CD1c-positive myeloid dendritic cell (primary cell): ENCODE results near the gene CEMIP.

Source experiments
- DNase-seq: peaks from one replicate; pipeline ENCODE4 v3.0.0-alpha.2; 2016; ENCODE audit errors: extremely low spot score

CEMIP gene

DNA sequence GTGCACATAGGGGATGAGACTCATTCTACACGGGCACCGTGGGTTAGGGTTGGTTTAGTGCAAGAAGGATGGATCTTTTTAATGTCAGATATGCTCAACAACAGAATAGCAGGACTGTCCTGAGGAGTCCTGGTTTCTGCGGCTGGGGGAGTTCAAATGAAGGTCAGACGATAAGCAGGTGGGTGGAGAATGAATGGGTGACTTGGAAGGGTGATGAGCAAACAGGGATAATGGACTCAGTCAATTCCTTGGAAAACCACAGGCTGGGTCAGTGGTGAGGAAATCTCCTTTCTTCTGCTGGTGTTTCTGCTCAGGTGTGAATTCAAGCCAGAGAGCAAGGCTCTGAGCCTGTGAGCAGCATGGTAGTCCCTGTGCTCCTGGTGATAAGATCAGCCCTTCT is 150.5 kb downstream of the CEMIP start:
- no peak for DNase-seq

DNA sequence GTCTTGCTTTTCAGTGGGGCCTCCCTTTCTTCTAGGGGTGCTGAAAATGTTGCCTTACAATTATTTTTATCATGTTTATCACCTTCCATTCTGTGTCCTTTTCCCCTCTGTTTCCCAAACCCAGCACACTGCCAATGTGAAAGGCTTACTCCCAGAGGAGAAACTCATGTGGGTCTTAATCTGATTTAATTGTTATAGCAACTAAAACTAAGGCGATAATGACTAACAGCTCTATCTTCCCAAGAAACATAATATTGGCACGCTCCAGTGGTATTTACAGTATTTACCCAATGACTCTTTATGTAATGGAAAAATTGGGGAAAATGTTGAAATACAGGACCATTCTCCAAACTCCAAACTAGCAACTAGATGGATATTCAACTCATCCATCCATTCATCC is 152.0 kb downstream of the CEMIP start:
- no peak for DNase-seq

DNA sequence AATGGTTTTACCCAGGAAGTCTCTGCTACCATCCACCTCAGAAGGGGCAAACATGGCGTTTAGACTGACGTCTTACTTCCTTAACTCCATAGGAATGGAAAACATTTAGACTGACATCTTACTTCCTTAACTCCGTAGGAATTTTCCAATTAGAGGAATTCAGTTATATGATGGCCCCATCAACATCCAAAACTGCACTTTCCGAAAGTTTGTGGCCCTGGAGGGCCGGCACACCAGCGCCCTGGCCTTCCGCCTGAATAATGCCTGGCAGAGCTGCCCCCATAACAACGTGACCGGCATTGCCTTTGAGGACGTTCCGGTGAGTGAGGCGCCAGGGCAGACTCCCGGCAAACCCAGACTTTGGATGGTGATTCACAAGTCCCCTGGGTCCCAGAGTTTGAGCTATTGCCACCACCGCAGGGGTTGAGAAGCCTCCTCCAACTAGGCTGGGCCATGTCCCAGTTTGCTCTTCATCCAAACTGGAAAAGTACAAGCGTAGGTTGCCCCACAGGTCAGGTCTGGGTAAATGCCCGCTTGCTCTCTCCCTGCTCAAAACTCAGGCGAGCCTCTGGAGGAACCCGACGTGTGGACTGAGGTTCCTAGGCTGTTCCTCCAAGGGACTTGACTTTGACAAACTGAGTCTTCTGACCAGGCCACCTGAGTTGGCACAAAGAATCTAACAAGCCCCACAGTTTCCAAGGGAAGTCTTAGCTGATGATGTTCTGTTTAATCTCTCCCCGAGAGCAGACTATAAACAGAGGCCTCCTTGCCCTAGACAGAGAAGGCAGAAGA is 152.7 kb downstream of the CEMIP start:
- no peak for DNase-seq

DNA sequence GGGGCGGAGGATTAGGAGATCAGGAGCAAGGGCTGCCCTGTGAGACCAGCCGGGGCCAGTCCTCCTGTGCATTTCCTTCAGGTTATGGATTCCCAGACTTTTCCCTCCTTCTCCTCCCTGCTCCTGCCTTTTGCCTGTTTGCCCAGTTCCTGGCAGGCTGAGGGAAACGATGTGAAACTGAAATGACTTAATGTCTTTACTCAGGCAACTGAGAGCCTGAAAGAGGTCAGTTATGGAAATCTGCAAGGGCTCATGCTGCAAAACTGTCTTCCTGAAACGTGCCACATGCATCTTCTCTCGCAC is 153.3 kb downstream of the CEMIP start:
- no peak for DNase-seq

DNA sequence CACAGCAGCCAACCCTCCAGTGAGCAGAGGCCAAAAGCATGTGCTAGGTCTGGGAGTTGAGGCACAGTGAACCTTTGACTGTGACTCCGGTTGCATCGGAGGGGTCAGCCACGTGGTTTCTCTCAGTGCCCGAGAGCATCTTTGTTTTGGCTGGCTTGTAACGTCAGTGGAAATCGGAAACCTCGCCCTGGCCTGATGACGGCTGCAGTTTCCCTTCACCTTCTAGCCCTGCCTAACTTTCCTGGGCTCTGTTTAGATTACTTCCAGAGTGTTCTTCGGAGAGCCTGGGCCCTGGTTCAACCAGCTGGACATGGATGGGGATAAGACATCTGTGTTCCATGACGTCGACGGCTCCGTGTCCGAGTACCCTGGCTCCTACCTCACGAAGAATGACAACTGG is 153.8 kb downstream of the CEMIP start:
- no peak for DNase-seq

DNA sequence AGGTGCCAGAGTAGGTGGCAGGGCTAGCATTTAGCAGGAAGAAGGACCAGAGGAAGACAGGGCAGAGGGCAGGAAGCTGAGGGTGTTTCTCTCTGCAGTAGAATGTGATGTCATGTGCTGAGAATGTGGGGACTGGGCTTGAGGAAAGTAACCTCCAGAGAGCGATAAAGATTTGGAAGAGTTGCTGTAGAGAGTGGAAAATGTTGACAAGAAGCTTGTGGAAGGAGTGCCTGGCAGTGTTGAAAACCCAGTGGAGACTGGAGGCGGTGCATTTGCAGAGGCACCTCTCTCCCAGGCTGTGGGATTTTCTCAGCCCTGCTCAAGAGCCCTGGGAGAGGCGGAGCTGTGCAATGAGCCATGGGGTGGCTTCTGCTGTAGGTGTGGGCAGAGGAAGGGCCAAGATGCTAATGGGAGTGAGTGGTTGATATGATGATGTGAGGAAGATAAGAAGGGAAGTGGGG is 155.6 kb downstream of the CEMIP start:
- DNase-seq = no peak

DNA sequence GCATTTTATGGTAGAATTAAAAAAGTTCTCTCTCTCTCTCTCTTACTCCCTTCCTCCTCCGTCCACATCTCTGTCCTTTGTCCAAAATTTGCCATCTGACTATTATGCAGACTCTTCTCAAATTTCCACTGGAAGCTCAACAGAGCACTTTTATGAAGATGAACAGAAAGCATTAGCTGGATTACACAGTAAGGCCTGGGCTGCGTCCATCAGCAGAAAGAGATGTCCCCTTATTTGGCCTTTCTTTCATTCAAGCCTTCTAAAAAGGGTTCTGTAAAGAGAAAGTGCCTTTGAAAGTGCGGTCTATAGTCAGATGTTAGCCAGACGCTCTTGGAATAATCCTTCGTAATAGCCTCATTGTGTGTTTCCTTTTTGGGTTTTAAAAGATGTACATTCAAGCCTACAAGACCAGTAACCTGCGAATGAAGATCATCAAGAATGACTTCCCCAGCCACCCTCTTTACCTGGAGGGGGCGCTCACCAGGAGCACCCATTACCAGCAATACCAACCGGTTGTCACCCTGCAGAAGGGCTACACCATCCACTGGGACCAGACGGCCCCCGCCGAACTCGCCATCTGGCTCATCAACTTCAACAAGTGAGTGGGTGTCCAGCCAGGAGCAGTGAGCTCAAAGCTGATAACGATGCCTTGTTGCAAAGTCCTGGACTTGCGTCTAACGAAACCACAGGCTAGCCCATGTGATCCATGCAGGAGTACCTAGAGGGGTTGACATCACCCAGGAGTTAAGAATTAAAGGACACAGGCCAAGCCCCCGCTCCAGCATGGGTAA is 157.3 kb downstream of the CEMIP start:
- no peak for DNase-seq

DNA sequence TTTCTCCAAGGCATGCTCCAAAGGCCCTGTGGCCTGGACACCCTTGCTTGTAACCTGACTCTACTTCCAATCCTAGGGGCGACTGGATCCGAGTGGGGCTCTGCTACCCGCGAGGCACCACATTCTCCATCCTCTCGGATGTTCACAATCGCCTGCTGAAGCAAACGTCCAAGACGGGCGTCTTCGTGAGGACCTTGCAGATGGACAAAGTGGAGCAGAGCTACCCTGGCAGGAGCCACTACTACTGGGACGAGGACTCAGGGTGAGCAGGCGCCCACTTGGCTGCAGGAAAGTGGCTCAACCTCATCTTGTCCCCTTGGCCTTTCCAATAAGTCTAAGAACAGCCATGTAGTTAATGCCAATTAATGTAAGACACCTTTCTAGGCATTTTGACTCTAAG is 158.5 kb downstream of the CEMIP start:
- no peak for DNase-seq

DNA sequence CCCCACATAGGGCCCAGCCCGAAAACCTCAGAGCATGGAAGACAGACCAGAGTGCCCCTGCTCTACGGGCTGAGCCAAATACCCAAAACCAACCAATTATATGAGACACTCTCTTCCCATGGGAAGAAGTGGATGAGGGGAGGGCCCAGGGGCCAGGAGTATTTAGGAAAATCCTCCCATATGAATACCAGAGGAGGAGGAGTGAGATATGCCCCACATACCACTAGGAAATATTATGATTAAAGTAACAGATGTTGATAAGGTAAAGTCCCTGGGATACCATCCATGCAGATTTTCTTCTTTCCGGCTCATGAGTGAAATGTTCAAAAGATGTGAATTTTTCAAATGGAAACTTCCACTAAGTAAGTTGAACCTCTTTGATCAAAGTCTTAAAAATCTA is 160.0 kb downstream of the CEMIP start:
- DNase-seq = no peak

DNA sequence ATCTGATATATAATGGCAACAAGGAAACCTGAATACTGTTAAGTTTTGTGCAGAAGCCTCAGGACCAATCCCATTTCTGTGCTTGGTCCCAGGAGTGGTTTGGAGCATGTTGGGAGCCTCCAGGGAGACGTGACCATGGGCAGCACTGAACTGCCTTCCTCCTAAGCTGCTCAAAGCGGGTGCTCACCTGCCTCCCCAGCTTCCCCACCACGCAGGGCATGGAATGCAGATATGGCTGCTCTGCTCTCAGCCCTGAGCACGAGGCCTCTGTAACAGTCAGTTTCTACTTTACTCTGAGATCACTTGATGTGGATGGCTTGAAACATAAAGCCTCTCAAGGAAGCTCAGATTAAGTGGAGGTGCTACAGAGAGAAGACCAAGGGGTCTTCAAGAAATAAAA is 161.2 kb downstream of the CEMIP start:
- no peak for DNase-seq

DNA sequence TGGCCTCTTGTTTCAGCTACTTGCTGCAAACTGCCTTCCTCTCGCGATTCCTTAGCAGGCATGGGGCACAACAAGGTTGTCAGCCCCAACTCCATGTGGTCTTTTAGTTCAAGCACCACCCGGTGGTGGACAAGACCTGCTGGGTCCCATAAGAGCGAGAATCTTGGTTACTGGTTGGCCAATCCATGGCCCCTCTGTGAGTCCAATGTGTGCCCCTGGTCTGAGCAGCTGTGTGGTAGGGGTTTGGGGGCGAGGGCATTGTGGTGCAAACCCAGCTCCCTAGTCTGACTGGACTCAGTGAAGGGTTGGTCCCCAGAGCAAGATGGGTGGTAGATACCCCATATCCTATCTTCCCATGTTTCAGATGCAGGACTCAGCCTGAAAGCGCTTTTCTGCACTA is 161.7 kb downstream of the CEMIP start:
- no peak for DNase-seq

DNA sequence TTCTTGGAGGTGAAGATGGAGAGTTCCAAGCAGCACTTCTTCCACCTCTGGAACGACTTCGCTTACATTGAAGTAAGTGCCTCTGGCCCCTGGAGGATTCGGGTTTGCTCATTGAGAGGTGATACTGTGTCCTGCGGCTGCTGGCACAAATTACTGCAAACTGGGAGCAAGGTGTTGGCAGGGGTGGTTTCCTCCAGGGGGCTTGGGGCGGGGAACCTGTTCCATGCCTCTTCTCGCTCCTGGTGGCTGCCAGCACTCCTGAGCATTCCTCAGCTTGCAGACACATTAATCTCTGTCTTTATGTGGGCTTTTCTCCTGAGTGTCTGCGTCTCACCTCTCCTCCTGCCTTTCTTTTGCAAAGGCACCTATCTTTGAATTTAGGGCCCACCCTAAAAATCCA is 163.1 kb downstream of the CEMIP start:
- no peak for DNase-seq

DNA sequence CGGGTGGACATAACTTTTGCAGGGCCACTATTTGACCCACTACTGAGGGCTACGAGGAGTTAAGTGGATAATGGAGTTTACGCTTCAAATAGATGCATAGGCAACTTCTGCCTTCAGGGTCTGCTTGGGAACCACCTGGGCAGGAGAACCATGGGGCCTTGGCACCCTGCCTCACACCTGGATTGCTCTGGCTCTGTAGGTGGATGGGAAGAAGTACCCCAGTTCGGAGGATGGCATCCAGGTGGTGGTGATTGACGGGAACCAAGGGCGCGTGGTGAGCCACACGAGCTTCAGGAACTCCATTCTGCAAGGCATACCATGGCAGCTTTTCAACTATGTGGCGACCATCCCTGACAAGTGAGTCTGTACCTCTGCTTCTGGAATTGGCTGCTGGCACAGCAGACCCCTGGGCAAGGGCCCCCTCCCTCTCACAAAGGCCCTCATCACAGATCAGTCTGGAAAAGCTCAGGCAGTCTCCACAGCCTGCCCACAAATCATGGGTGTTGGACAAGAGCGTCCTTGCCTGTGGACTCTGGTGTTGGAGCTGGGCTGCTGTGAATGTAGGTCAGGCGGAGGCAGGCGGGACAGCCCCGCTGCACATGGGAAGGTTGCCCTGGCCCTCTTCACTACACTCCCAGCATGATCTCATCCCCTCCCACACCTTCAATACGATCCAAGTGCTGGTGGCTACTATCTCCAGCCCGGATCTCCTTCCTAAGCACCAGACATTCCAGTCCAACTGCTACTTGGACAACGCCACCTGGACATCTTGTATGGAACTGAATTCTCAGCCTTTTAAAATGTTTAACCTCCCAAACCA is 163.8 kb downstream of the CEMIP start:
- no peak for DNase-seq

DNA sequence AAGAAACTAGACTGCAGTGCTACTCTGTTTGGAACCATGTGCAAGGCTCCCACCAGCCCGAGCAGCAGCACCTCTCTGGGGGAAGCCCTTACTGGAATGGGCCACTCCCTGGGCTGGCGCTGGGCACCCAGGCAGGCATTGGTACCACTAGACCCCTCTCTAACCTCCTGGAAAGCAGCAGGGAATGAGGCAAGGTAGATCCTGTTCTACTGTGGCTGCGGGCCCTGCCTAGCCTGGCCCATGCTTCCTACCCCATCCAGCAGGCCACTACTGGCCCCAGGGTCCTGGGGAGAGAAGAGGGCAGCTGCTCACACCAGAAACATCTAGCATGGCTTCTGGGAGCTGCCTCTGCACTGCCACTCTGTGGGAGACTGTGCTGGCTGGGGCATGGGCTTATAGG is 165.6 kb downstream of the CEMIP start:
- no peak for DNase-seq

DNA sequence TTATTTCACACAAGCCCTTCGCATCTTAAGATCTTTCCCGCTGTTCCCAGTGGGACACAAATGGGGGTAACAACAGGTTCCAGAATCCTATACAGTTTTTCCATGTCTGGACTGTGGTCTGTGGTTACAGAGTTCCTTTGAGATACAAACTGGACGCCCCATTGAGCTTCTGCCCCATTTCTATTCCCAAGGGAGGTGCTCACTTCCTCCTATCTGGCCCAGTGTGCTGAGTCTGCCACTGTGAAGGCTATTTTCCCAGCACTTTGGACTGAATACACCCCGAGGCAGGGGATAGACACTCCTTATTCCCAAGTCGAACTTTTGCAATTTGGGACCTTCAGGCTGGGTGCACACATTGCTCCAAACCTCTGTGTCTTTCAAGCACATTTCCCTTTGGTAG is 166.4 kb downstream of the CEMIP start:
- DNase-seq = no peak

DNA sequence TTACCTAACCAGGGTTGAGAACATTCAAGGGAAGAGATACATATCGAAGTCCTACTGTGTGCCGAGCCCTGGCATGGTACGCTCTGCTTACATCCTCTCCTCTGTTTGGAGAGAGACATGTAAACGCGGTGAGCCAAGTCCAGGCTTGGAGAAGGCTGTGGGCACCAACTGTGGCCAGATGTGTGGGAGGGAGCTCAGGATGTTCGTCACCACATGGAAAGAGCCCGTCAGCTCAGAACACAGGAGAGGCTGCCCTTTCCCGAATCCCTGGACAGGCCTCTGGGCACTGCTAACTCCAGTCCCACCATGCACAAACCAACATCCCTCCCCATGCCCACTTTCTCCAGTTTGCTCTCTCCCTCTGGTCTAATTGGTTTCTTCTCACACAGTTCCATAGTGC is 167.4 kb downstream of the CEMIP start:
- no peak for DNase-seq

DNA sequence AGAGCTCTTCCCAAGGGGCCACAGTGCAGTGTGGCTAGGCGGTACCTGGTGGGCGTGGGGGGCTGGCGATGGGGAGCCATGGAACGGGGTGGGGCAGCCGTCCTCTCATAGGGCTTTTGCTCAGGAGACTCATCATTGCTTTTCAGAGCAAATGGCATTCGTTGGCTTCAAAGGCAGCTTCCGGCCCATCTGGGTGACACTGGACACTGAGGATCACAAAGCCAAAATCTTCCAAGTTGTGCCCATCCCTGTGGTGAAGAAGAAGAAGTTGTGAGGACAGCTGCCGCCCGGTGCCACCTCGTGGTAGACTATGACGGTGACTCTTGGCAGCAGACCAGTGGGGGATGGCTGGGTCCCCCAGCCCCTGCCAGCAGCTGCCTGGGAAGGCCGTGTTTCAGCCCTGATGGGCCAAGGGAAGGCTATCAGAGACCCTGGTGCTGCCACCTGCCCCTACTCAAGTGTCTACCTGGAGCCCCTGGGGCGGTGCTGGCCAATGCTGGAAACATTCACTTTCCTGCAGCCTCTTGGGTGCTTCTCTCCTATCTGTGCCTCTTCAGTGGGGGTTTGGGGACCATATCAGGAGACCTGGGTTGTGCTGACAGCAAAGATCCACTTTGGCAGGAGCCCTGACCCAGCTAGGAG is 169.6 kb downstream of the CEMIP start:
- no peak for DNase-seq

DNA sequence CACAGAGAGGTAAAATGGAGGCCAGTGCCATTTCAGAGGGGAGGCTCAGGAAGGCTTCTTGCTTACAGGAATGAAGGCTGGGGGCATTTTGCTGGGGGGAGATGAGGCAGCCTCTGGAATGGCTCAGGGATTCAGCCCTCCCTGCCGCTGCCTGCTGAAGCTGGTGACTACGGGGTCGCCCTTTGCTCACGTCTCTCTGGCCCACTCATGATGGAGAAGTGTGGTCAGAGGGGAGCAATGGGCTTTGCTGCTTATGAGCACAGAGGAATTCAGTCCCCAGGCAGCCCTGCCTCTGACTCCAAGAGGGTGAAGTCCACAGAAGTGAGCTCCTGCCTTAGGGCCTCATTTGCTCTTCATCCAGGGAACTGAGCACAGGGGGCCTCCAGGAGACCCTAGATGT is 170.6 kb downstream of the CEMIP start:
- no peak for DNase-seq

DNA sequence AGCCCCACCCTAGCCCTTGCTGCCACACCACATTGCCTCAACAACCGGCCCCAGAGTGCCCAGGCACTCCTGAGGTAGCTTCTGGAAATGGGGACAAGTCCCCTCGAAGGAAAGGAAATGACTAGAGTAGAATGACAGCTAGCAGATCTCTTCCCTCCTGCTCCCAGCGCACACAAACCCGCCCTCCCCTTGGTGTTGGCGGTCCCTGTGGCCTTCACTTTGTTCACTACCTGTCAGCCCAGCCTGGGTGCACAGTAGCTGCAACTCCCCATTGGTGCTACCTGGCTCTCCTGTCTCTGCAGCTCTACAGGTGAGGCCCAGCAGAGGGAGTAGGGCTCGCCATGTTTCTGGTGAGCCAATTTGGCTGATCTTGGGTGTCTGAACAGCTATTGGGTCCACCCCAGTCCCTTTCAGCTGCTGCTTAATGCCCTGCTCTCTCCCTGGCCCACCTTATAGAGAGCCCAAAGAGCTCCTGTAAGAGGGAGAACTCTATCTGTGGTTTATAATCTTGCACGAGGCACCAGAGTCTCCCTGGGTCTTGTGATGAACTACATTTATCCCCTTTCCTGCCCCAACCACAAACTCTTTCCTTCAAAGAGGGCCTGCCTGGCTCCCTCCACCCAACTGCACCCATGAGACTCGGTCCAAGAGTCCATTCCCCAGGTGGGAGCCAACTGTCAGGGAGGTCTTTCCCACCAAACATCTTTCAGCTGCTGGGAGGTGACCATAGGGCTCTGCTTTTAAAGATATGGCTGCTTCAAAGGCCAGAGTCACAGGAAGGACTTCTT is 171.3 kb downstream of the CEMIP start:
- DNase-seq = no peak

DNA sequence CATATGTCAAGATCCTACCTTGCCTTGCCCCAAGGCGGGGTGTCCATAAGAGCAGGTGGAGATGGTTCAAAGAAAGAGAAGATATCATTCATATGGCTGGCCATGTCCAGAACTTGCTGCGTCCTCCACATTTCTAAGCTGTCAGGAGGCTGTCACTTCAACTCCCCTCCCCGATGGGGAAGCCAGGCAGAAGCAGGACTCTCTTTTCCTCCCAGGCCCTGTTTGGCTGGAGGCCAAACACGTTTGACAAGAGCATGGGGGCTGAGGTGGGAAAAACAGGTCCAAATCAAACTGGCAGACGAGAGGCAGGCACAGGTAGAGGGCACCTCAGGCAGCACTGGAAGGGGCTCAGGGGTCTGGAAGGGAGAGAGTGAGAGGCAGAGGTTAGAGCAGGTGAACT is 172.8 kb downstream of the CEMIP start:
- no peak for DNase-seq
